GM19099 (cell line): Measurements from ENCODE around the gene KLHDC3.

Experiments
- POLR2A ChIP-seq: IDR thresholded peaks from 3 replicates; pipeline ENCODE4 v1.6.1; 2011; ENCODE audit warnings: low read depth; ENCODE audit not compliant: insufficient read length; ENCODE audit errors: extremely low read depth

The KLHDC3 gene

DNA sequence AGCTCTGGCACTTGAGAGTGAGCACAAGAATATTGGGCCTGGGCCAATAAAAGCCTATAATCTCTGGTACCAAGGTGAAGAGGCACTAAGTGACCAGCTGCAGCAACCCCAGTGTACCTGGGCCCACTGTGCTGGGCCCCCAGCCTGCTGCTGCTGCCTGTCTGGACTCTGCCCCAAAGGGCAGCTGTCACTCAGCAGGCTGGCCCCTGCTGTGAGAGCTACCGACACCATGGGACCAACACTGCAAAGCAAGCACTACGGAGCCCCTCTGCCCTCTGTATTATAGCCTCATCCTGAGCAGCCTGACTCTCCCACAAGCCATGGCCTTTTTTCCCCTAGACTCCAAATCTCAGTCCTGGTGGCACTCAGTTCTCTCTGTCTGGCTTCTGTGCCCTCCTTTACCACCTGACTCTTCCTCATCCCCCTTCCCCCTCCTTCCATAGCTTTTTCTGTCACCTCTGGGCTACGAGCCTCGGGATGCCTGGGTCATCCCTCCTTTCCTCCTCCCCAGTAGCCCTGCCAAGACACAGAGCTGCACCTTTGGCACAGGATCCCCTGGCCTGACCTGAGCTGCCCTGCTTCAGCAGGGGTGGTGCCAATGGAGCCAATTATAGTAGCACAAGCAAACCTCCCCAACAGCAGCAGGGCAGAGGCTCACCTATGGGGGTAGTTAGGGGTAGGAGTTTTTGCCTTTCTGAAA is 21.6 kb downstream of the KLHDC3 start:
- TF ChIP-seq POLR2A, result no peak

DNA sequence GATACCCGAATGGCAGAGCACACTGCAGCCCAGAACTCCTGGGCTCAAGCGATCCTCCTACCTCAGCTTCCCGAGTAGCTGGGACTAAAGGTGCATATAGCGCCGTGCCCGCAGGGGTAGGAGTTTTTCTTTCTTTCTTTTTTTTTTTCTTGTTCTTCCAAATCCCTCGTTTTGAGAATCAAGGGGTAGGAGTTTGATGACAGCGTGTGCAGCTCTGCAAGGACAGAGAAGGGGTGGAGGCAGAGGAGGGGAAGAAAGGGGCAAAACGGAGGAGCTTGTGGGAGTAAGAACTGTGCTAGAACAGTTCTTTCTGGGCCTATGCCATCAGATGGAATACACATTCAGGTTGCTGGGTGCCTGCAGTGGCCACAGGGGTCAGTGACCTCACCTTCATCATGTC is 22.7 kb downstream of the KLHDC3 start:
- no peak for TF ChIP-seq POLR2A

DNA sequence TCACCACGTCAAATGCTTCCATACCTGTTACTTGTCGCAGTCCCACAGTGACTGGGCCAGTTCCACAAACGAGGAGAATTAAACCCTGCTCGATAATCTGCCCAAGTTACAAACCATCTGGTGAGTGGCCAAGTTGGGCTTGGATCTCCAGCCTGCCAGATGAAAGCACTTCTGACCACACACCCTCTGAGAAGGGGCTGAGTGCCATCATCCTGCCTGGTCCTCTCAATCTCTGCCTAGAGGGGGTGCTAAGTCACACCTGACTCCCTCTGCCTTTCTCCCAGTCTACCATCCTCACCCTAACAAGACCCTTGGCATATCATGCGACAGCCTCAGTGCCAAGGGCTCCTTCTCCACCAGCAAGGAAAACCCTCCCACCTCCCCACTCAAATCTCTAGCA is 23.1 kb downstream of the KLHDC3 start:
- no peak for TF ChIP-seq POLR2A

DNA sequence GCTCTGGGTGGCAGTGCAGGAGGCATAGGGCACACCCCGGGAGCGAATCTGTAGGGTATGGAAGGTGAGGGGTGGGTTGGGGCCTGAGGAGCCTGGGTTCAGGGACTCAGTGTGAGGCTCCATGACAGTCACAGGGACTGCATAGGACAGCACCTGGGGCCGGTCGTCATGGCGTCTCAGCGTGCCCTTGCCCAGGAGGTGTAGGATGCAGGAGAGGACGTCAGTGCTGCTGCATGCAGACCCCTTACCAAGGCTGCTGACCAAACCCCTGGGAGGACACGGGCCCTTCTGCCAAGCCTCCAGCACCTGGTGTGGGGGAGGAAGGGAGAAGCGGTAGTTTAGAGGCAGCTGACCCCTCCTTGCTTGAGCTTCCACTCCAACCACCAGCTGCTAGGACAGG is 23.7 kb downstream of the KLHDC3 start:
- no peak for TF ChIP-seq POLR2A

DNA sequence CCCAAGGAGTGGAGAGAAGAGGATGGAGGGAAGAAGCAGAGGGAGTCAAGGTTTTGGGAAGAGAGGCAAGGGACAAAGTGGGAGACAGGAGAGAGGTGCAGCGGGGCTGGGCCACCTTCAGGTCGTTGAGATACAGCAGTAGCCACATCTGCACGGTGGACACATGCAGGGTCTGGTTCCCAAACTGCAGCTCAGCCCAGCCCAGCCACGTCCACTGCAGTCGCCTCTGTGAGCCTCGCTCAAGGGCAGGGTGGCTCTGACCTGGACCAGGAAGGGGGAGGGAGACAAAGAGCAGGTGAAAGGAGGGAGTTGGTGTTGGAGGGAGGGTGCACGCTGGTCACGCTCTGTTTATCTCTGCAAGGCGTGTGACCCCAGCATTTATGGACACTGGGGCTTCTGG is 24.7 kb downstream of the KLHDC3 start:
- TF ChIP-seq POLR2A, result no peak

DNA sequence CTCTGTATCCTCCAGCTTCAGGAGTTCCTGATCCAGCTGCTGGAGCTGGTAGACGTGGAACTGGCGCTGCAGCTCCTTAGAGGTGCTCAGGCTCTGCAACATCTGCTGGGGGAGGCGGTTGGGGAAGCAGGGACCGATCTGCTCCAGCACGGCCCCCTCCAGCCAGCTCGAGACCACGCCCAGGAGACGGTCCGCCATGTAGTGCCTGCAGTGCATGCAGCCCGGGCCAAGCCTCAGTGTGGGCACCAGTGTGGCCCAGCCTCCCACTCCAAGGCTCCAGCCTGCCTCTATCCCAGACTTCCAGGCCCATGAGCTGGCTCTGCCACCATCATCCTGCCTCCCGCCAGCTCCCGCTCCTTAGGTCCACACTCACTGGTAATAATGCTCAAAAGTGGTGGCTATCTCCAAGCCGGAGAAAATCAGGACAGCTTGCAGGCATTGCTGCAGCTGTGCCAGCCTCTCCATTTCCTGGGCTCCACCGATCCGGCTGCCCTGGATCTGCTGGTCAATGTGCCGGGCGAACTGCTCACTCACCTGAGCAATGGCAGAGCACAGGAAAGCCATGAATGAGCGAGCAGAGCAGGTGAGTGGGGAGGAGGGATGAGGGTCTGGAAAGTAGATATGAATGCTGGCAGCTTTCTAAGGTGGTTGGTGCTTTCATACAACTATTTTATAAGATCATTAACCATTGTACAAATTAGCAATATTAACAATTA is 26.7 kb downstream of the KLHDC3 start:
- TF ChIP-seq POLR2A, result no peak

DNA sequence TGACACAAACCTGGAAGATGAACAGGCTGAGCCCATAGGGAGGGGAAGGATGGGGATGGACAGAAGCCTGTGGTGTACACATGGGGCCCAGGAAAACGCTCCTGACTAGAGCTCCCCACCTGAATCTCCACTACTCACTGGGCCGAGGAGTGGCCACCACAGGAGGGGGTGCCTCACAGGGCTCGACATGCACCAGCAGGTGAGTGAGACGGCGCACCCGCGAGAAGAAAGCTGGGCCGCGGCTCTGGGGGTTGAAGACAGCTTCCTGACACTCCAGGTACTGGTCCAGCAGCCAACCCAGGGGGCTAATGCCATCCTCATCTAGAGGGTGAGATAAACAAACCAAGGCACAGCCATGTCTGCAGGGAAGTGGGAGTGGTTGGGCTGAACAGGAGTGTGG is 29.3 kb downstream of the KLHDC3 start:
- no peak for TF ChIP-seq POLR2A

DNA sequence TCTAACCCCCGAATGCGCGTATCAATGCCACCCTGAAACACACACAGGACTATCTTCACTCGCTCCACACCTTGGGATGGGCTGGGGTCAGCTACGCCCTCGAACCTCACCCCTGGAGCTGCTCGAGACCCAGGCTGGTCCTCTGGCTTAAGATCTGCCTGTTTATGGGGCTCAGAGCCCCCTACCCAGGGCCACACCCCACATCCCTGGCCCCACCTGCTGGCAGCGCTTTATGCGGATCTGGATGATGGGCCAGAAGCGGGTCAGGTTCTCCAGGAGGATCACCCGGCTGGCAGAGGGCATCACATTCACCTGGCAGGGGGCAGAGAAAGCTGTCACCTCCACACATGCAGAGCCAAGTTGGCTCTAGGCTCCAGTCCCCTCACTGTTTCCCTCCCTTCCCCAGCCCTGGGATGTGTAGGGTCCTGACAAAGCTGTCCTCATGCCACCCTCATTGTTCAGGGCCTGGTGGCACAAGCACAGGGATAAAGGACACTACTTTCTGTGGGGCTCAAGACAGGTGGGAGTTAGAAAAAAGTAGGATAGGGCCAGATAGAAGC is 31.4 kb downstream of the KLHDC3 start:
- TF ChIP-seq POLR2A, result no peak

DNA sequence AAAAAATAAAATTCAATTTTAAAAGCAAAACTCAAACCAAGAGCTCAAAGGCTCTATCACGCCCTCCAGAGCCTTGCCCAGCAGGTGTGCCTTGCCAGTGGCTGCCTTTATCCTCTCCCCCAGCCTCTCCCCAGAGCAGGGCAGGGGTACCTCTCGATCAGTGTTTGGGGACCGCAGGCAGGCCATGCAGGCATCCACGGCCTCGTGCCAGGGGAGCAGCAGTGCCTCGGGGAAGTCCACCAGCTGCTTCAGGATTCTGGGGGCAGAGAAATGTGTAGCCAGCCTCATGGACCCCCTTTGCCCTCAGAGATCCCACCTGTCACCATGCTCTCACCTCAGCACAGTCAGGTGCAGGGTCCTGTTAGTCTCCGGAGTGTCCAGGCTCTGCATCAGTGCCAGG is 33.9 kb downstream of the KLHDC3 start:
- no peak for TF ChIP-seq POLR2A

DNA sequence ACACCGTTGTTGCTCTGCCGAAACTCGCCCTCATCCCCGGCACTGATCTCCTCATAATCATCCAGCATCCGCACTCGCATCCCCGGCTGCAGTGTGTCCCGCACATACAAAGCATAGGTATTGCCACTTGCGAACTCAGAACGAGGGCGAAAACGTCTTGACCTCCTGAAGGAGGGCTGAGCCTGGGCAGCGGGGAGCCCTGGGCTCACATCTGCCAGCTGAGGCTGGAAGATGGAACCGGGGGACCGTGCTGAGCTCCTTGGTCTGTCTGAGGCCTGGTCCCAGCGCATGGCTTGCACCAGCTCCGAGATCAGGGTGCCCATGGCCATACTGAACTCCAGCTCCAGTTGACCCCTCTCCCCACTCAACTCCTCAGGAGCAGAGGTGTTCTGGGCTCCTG is 36.9 kb downstream of the KLHDC3 start:
- TF ChIP-seq POLR2A, result no peak

DNA sequence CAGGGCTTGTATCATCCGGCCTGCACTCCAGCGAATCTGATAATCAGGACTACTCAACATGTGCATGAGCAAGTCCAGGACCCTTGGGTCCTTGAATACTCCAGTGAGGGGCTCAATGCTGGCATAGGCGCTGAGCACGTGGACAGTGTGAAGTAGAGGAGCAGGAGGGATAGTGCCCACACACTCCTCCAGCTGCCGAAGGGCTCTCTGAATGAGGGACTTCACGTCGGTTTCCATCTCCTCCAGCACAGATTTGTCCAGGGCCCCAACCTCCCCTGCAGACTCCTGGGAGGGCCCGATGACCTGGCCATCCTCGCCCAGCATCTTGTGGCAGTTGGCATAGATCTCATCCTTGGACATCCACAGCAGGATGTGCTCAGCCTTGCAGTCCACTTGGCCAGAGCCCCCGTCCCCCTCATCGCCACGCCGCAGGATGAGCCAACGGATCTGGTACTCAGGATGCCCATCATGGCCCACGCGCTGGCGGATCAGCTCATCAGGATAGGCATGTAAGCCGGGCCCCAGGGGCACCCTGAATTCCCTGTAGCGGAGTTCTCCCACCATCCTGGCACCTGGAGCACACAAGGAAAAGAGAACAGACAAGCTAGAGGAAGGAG is 38.3 kb downstream of the KLHDC3 start:
- TF ChIP-seq POLR2A, result no peak

DNA sequence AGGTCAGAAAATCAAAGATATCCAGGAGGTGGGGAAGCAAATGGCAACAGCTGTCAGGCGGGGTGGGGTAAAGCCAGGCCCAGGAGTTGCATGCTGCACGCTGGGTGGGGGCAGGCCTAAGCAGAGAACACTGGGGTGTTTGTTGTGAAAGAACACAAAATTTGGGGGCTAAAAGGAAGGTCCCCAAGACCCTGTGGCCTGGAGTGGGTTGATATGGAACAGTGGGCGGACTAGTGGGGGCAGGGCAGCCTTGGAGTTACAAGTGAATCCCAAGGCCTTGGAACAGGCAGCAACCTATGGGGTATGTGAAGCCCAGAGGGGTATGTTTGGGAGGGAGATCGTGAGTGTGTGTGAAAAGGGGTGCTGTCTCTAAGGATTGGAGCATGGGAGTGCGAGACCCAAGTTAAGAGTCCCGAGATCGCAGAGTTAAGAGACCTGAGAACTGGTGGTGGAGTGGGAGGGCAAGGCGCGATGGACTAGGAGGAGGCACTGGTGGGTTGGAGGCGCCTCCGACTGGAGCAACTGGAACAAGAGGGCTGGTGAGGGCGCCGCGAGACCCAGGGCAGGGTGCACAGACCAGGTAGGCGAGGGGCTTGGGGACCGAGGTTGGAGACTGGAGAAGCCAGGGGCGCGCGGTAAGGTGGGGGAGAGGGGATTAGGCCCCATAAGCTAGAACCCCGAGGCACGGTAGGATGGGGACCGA is 38.9 kb downstream of the KLHDC3 start:
- TF ChIP-seq POLR2A, result no peak

DNA sequence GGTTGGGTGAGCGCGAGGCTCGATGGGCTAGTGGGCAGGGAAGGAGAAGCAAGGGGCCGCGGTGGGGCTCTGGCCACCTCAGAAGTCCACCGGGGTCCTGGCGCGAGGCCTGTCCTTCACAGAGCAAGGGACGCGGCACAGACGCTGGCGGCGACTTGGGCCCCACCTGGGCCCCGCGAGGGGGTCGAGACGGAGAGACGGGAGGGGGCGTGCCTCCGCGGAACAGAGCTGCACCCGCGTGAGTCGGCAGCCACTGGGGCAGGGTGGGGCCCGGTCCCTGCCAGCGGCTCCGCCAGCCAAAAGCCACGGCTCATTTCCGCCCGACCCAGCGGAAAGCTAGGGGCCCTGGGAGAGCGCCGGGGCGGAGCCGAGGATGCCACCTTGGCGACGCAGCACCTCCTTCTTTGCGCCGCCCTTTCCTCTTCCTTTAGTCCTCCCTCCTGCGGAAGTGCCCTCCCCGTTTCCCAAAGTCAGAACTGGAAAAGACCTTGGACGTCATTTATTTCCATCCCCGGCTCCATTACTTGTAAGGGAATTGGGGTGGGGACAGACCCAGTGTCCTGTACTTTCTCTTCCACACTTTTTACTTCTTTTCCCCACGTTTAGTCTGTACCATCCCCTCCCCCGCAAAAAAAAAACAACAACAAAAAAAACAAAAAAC is 39.6 kb downstream of the KLHDC3 start, which contains the start of gene CUL7:
Gene CUL7, minus strand, starts transcription at position 307 of the 661 bp plus-strand sequence. CDS start 1,063 bp downstream, outside the sequence.
- TF ChIP-seq POLR2A, result peak; percentile 91

DNA sequence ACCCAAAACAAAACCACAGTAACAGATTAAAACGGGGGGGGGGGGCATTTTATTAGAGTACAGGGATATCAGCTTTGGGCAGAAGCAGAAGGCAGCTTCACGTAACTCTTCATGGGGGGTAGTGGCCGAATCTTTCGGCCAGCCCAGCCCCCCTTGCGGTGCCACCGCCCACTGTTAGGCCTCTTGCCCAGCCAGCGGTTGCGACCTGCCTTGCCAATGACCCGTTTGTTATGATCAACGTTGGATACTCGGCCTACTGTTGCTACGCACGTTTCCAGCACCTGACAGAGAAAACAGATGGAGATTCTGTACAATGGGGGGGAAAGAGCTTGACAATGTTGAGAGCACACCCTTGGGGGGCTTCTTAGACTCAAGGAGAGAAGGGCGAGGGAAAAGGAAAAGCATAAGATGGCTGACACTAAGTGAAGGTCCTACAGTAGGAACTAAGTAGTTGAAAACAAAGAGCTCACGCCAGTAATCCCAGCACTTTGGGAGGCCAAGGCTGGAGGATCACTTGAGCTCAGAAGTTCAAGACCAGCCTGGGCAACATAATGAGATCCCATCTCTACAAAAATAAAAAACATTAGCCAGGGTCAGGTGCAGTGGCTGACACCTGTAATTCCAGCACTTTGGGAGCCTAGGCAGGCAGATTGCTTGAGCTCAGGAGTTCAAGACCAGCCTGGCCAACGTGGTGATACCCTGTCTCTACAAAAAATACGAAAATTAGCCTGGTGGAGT is 40.3 kb downstream of the KLHDC3 start:
- TF ChIP-seq POLR2A, result no peak

DNA sequence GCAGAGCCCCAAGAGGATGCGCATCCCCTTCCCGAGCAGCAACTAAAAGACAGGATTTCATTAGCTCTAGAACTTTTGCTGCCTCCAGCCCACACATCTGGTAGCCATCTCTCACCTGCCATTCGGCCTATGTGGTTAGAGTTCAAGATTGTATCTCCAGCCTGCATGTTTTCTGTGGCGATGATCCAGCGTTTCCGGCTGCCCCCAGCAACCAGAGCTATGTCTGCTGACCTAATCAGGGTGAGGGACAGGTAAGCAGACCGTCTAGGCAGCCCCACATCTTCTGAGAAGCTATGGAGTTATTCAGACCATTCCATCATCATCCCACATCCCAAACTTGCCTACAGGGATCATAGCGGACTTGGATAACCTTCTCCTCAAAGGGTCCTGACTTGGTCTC is 41.9 kb downstream of the KLHDC3 start:
- no peak for TF ChIP-seq POLR2A

DNA sequence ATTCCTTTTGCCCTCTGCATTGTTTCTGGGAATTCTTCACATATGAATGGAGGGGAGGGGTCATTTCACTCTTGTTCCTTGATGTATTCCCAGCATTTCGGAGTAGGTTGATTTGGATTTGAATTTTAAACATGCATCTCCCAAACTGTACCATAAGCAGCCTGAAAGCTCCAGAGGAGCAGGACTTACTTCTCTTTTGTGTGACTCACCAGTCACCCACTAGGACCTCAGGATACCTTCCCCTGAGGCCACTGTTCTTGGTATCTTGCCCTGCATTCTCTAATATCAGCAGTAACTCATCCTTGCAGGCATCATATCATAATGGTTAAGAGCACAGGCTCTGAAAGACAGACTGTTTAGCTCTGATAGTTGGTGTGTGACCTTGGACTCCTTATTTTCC is 44.5 kb downstream of the KLHDC3 start:
- no peak for TF ChIP-seq POLR2A
